K562 (cell line): ENCODE measurements around the gene SIGLEC9. TPM values are rescaled to one million over a fixed set of nuclear protein-coding genes. Genes with fewer than 3 reads are reported as not detected.
A peak's percentile ranks its signal among the peaks of the same experiment; 100 is the strongest.

ENCODE experiments used
- CEBPG ChIP-seq, 3 experiments: fragments of 200-800 bp in 1 of 3; sonication (Bioruptor generic) in 1 of 3; sonication (generic) in 1 of 3; formaldehyde crosslinking in 1 of 3; IDR thresholded peaks in 2 of 3; conservative IDR thresholded peaks in 1 of 3; 2 replicates each; pipeline versions ENCODE4 v1.6.1 to v1.8.0; 2016 to 2022; ENCODE audit warnings: missing compliant biosample characterization in 2 of 3, missing genetic modification characterization in 2 of 3, mild to moderate bottlenecking in 1 of 3, missing genetic modification reagents in 1 of 3
- CHD4 ChIP-seq: fragments of 200-600 bp; sonication (generic); IDR thresholded peaks from 3 replicates; pipeline ENCODE4 v1.6.1; 2012; ENCODE audit warnings: low read depth, mild to moderate bottlenecking, mixed read lengths, low read length, inconsistent platforms; ENCODE audit not compliant: insufficient read depth, insufficient replicate concordance, poor library complexity, severe bottlenecking
- GABPB1 ChIP-seq: sonication (generic); formaldehyde crosslinking; IDR thresholded peaks from 2 replicates; pipeline ENCODE4 v1.8.0; 2022; ENCODE audit warnings: mild to moderate bottlenecking, missing genetic modification reagents
- HCFC1 ChIP-seq: IDR thresholded peaks from 2 replicates; pipeline ENCODE4 v1.6.1; 2012; ENCODE audit warnings: low read depth, low read length, improper control_type of control experiment
- HDGF ChIP-seq: fragments of 450-650 bp; IDR thresholded peaks from 2 replicates; pipeline ENCODE4 v1.6.1; 2016
- HNRNPLL ChIP-seq: fragments of 200-400 bp; formaldehyde crosslinking; IDR thresholded peaks from 2 replicates; pipeline ENCODE4 v1.6.1; 2017; ENCODE audit warnings: low read length, low read depth, mild to moderate bottlenecking; ENCODE audit not compliant: poor library complexity, severe bottlenecking
- ILK ChIP-seq: fragments of 450-650 bp; IDR thresholded peaks from 2 replicates; pipeline ENCODE4 v1.6.1; 2016; ENCODE audit warnings: missing genetic modification characterization, low read depth, mild to moderate bottlenecking, missing compliant biosample characterization, moderate library complexity, borderline replicate concordance
- MEF2A ChIP-seq: IDR thresholded peaks from 2 replicates; pipeline ENCODE4 v1.6.1; 2011; ENCODE audit warnings: low read depth, mild to moderate bottlenecking, low read length, moderate library complexity; ENCODE audit not compliant: control insufficient read depth
- MEIS2 ChIP-seq: fragments of 450-650 bp; IDR thresholded peaks from 2 replicates; pipeline ENCODE4 v1.6.1; 2014; ENCODE audit warnings: mild to moderate bottlenecking; ENCODE audit not compliant: partially characterized antibody
- MTA3 ChIP-seq: fragments of 450-650 bp; formaldehyde crosslinking; IDR thresholded peaks from 2 replicates; pipeline ENCODE4 v1.6.1; 2017; ENCODE audit warnings: mild to moderate bottlenecking, borderline replicate concordance
- SFPQ ChIP-seq: fragments of 200-400 bp; formaldehyde crosslinking; IDR thresholded peaks from 2 replicates; pipeline ENCODE4 v1.6.1; 2017; ENCODE audit warnings: mild to moderate bottlenecking, low read depth, low read length, moderate library complexity
- SMAD1 ChIP-seq: fragments of 150-350 bp; IDR thresholded peaks from 2 replicates; pipeline ENCODE4 v1.6.1; 2014; ENCODE audit warnings: low read length, low read depth; ENCODE audit not compliant: partially characterized antibody
- SMAD4 ChIP-seq: fragments of 250-450 bp; sonication (Bioruptor Pico); conservative IDR thresholded peaks from 2 replicates; pipeline ENCODE4 v1.8.0; 2021; ENCODE audit warnings: inconsistent platforms, mild to moderate bottlenecking, moderate library complexity
- TCF3 ChIP-seq: sonication (generic); formaldehyde crosslinking; IDR thresholded peaks from 2 replicates; pipeline ENCODE4 v1.4.0; 2020; ENCODE audit warnings: mild to moderate bottlenecking, missing genetic modification reagents
- TEAD1 ChIP-seq, 2 experiments: fragments of 450-650 bp in 1 of 2; sonication (generic) in 1 of 2; formaldehyde crosslinking; IDR thresholded peaks; 2 replicates each; pipeline versions ENCODE4 v1.4.0 to v1.8.0; 2020 to 2022; ENCODE audit warnings: mild to moderate bottlenecking in 2 of 2, missing genetic modification reagents in 1 of 2
- TEAD4 ChIP-seq, 2 experiments: sonication (generic) in 1 of 2; formaldehyde crosslinking in 1 of 2; IDR thresholded peaks; 2 replicates each; pipeline versions ENCODE4 v1.6.1 to v1.8.0; 2012 to 2022; ENCODE audit warnings: borderline replicate concordance in 1 of 2, inconsistent platforms in 1 of 2, low read length in 1 of 2, mild to moderate bottlenecking in 1 of 2, missing genetic modification reagents in 1 of 2
- TRIM24 ChIP-seq, 2 experiments: fragments of 450-650 bp; IDR thresholded peaks; 2 replicates each; pipeline ENCODE4 v1.6.1; 2016
- ZBTB9 ChIP-seq: fragments of 450-650 bp; formaldehyde crosslinking; IDR thresholded peaks from 2 replicates; pipeline ENCODE4 v1.4.0; 2020; ENCODE audit warnings: mild to moderate bottlenecking, moderate library complexity
- ZFP30 ChIP-seq: fragments of 250-450 bp; sonication (Bioruptor Pico); IDR thresholded peaks from 2 replicates; pipeline ENCODE4 v1.8.0; 2022; ENCODE audit warnings: moderate library complexity, mild to moderate bottlenecking, inconsistent platforms, borderline replicate concordance
- ZFP91 ChIP-seq: sonication (generic); formaldehyde crosslinking; IDR thresholded peaks from 2 replicates; pipeline ENCODE4 v1.8.0; 2022; ENCODE audit warnings: mild to moderate bottlenecking, missing genetic modification reagents
- polyA plus RNA-seq, 8 experiments: library from polyadenylated mRNA; depleted of rRNA in 4 of 8; stranded (reverse) in 5 of 8; unstranded in 3 of 8; fragments of >200 nt; fragmentation: Nextera tagmentation in 2 of 8; fragmentation: Illumina TruSeq in 1 of 8; extraction: Ambion mirVana in 2 of 8; extraction: Trizol in 1 of 8; gene quantifications; 2 replicates each; pipeline versions ENCODE4 v1.2.1 to v1.2.3, GENCODE V29; 2011 to 2014; ENCODE audit warnings: inconsistent platforms in 1 of 8, missing spikeins in 1 of 8
- total RNA-seq, 7 experiments: library from RNA; depleted of rRNA in 6 of 7; stranded (reverse); fragments of >200 nt in 6 of 7; fragmentation: Illumina TruSeq in 2 of 7; extraction: Trizol in 2 of 7; gene quantifications; 2 replicates each; pipeline versions ENCODE4 v1.2.1 to v1.2.3, GENCODE V29; 2011 to 2021; ENCODE audit warnings: low replicate concordance in 1 of 7
- TF ChIP-seq, protein P1 (sequence below): IDR thresholded peaks from 2 replicates; pipeline ENCODE4 v1.6.1; 2011; ENCODE audit not compliant: insufficient read length; ENCODE audit errors: extremely low read depth

SIGLEC9 gene
- total and polyA plus RNA-seq, 9 of the 15 experiments (the other 6 are each of a cell fraction or from before 2014, with no cell fraction given): 0.09 to 0.34 (median 0.22) TPM; not detected in 4

DNA sequence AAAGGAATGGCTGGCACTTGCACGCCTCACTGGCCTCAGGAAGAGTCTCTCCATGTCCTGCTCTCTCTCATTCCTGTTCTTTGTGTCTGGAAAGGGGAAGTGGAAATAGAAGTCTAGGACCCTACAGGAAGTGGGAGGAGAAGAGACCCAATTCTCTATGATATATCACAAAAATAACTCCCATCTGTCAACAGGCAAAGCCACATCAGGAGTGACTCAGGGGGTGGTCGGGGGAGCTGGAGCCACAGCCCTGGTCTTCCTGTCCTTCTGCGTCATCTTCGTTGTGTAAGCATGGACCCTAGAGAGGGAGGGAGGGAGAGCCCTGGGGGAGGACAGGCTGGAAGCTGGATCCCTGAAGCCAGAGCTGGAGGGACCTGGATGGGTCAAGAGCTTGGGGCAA is 3.0 kb downstream of the SIGLEC9 start (continued):
- TF ChIP-seq ZFP30 (CRISPR knock-in tag): no peak
- no peak for TF ChIP-seq ZFP91
- TF ChIP-seq HDGF: no peak
- no peak for TF ChIP-seq ILK (tag)
- TF ChIP-seq TEAD1 (CRISPR knock-in tag; IDR thresholded peaks at IDR 0.05): no peak
- TF ChIP-seq, protein P1, sequence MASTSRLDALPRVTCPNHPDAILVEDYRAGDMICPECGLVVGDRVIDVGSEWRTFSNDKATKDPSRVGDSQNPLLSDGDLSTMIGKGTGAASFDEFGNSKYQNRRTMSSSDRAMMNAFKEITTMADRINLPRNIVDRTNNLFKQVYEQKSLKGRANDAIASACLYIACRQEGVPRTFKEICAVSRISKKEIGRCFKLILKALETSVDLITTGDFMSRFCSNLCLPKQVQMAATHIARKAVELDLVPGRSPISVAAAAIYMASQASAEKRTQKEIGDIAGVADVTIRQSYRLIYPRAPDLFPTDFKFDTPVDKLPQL: no peak
- TF ChIP-seq MEIS2: peak; percentile 97
- TF ChIP-seq TEAD4 (IDR thresholded peaks at IDR 0.05; ENCODE audit: low read length): peak; percentile 36; the same call in 1 of the 2 replicates
- no peak for TF ChIP-seq TEAD4 (CRISPR knock-in tag; IDR thresholded peaks at IDR 0.05; ENCODE audit: borderline replicate concordance)
- TF ChIP-seq SMAD4 (CRISPR knock-in tag): 0 out of 2 replicates have a peak, but pooled peaks have one; percentile 25
- TF ChIP-seq HNRNPLL: peak; percentile 40
- no peak for TF ChIP-seq ZBTB9 (CRISPR knock-in tag)
- no peak for TF ChIP-seq SFPQ
- no peak for TF ChIP-seq CHD4
- TF ChIP-seq CEBPG (CRISPR knock-in tag; IDR thresholded peaks at IDR 0.05): no peak
- TF ChIP-seq CEBPG (tag; conservative IDR thresholded peaks at IDR 0.05 in 1 of 2, IDR thresholded peaks at IDR 0.05 in 1 of 2): peak in 1 of 2 experiments; percentile 49; a peak in 2 of 4 replicates
- TF ChIP-seq GABPB1 (CRISPR knock-in tag): no peak
- TF ChIP-seq SMAD1: no peak
- no peak; the same call in 1 of the 2 replicates for TF ChIP-seq MTA3
- TF ChIP-seq TCF3 (CRISPR knock-in tag): peak; percentile 69
- TF ChIP-seq TRIM24 (IDR thresholded peaks at IDR 0.05): peak in 1 of 2 experiments; percentile 53; a peak in 1 of 4 replicates
- TF ChIP-seq HCFC1: no peak
- TF ChIP-seq MEF2A: peak; percentile 44; the same call in 1 of the 2 replicates
